WTC11 (cell line): ENCODE measurements around the gene KCTD2. TPM values are rescaled to one million over a fixed set of nuclear protein-coding genes. Genes with fewer than 3 reads are reported as not detected.

Experiments
- ATAC-seq: fragments of 200-7000 bp; cut with Tn5 transposase; 2 replicates; pipeline ENCODE4 v1.10.0; 2021; ENCODE audit warnings: mild to moderate bottlenecking, moderate library complexity
- CTCF ChIA-PET: fragments of 300-600 bp; sonication (Branson Sonifier 250); formaldehyde crosslinking; loops from one replicate; lab custom pipeline; 2021; ENCODE audit warnings: antibody characterized with exemption; lab: Charles Lee
- POLR2A ChIA-PET: fragments of 350-600 bp; sonication (Branson Sonifier 250); formaldehyde crosslinking; loops from one replicate; lab custom pipeline; 2021; ENCODE audit warnings: antibody characterized with exemption; lab: Charles Lee
- DNase-seq: peaks from one replicate; pipeline ENCODE4 v3.0.0; 2021; ENCODE audit warnings: low spot score
- H3K27ac Mint-ChIP-seq: 2 replicates; pipeline ENCODE4 v1.8.0; 2021; ENCODE audit warnings: mixed read lengths
- H3K27me3 Mint-ChIP-seq: 2 replicates; pipeline ENCODE4 v1.8.0; 2021; ENCODE audit warnings: low read depth, mild to moderate bottlenecking, moderate library complexity, mixed read lengths
- H3K36me3 Mint-ChIP-seq: 2 replicates; pipeline ENCODE4 v1.8.0; 2021; ENCODE audit warnings: mixed read lengths
- H3K4me1 Mint-ChIP-seq: 2 replicates; pipeline ENCODE4 v1.8.0; 2022; ENCODE audit warnings: mixed read lengths
- H3K4me3 Mint-ChIP-seq: 2 replicates; pipeline ENCODE4 v1.8.0; 2021; ENCODE audit warnings: mild to moderate bottlenecking, moderate library complexity, mixed read lengths
- H3K9me3 Mint-ChIP-seq: 2 replicates; pipeline ENCODE4 v1.8.0; 2021; ENCODE audit warnings: mixed read lengths
- ATF1 ChIP-seq: sonication (generic); formaldehyde crosslinking; IDR thresholded peaks from 2 replicates; pipeline ENCODE4 v1.8.1; 2023; ENCODE audit warnings: mild to moderate bottlenecking, moderate library complexity, missing genetic modification reagents
- ESRRA ChIP-seq: sonication (generic); formaldehyde crosslinking; IDR thresholded peaks from 2 replicates; pipeline ENCODE4 v1.8.1; 2022; ENCODE audit warnings: mild to moderate bottlenecking, missing genetic modification reagents, borderline replicate concordance
- JUN ChIP-seq: sonication (generic); formaldehyde crosslinking; IDR thresholded peaks from 2 replicates; pipeline ENCODE4 v1.8.0; 2023; ENCODE audit warnings: mild to moderate bottlenecking, missing genetic modification reagents
- NFATC4 ChIP-seq: fragments of 250-450 bp; sonication (Bioruptor Pico); IDR thresholded peaks from 2 replicates; pipeline ENCODE4 v1.9.0; 2021; ENCODE audit warnings: mild to moderate bottlenecking
- NFYB ChIP-seq: sonication (generic); formaldehyde crosslinking; conservative IDR thresholded peaks from 2 replicates; pipeline ENCODE4 v1.8.0; 2022; ENCODE audit warnings: low read depth, missing genetic modification reagents
- NR1H2 ChIP-seq: sonication (generic); formaldehyde crosslinking; IDR thresholded peaks from 2 replicates; pipeline ENCODE4 v1.9.0; 2021; ENCODE audit warnings: mild to moderate bottlenecking, moderate library complexity, missing genetic modification reagents
- PRRX2 ChIP-seq: fragments of 250-450 bp; sonication (Bioruptor Pico); IDR thresholded peaks from 2 replicates; pipeline ENCODE4 v1.8.0; 2021; ENCODE audit warnings: mild to moderate bottlenecking
- SMAD4 ChIP-seq: sonication (generic); formaldehyde crosslinking; IDR thresholded peaks from 2 replicates; pipeline ENCODE4 v1.8.0; 2022; ENCODE audit warnings: mild to moderate bottlenecking, missing genetic modification reagents
- ZBTB21 ChIP-seq: sonication (generic); formaldehyde crosslinking; IDR thresholded peaks from 2 replicates; pipeline ENCODE4 v1.8.1; 2023; ENCODE audit warnings: mild to moderate bottlenecking, missing genetic modification reagents, borderline replicate concordance
- ZNF138 ChIP-seq: sonication (generic); formaldehyde crosslinking; conservative IDR thresholded peaks from 2 replicates; pipeline ENCODE4 v1.8.1; 2022; ENCODE audit warnings: mild to moderate bottlenecking, moderate library complexity, missing genetic modification reagents
- ZNF423 ChIP-seq: fragments of 250-450 bp; sonication (Bioruptor Pico); IDR thresholded peaks from 2 replicates; pipeline ENCODE4 v2.1.2; 2022; ENCODE audit warnings: mild to moderate bottlenecking, moderate library complexity
- ZNF671 ChIP-seq: fragments of 250-450 bp; sonication (Bioruptor Pico); IDR thresholded peaks from 2 replicates; pipeline ENCODE4 v1.8.0; 2021; ENCODE audit warnings: mild to moderate bottlenecking
- total RNA-seq: library from RNA; stranded (reverse); gene quantifications from 3 replicates; pipeline ENCODE4 v1.2.3, GENCODE V29; 2021
- TF ChIP-seq, protein P1 (sequence below): fragments of 250-450 bp; sonication (Bioruptor Pico); IDR thresholded peaks from 2 replicates; pipeline ENCODE4 v1.9.0; 2021; ENCODE audit warnings: mild to moderate bottlenecking, borderline replicate concordance
- TF ChIP-seq, protein P2 (sequence below): sonication (generic); formaldehyde crosslinking; IDR thresholded peaks from 2 replicates; pipeline ENCODE4 v1.8.0; 2022; ENCODE audit warnings: mild to moderate bottlenecking, missing genetic modification reagents
- TF ChIP-seq, protein P3 (sequence below): sonication (generic); formaldehyde crosslinking; IDR thresholded peaks from 2 replicates; pipeline ENCODE4 v1.8.1; 2022; ENCODE audit warnings: mild to moderate bottlenecking, missing genetic modification reagents, moderate library complexity, borderline replicate concordance
- TF ChIP-seq, protein P4 (sequence below): sonication (generic); formaldehyde crosslinking; IDR thresholded peaks from 2 replicates; pipeline ENCODE4 v1.8.0; 2023; ENCODE audit warnings: missing genetic modification reagents, mild to moderate bottlenecking, borderline replicate concordance
- TF ChIP-seq, protein P5 (sequence below): fragments of 250-450 bp; sonication (Bioruptor Pico); IDR thresholded peaks from 2 replicates; pipeline ENCODE4 v1.9.0; 2021; ENCODE audit warnings: mild to moderate bottlenecking

KCTD2 gene
- total RNA-seq, 1 experiment from 2014 or later, result 31.3 TPM

DNA sequence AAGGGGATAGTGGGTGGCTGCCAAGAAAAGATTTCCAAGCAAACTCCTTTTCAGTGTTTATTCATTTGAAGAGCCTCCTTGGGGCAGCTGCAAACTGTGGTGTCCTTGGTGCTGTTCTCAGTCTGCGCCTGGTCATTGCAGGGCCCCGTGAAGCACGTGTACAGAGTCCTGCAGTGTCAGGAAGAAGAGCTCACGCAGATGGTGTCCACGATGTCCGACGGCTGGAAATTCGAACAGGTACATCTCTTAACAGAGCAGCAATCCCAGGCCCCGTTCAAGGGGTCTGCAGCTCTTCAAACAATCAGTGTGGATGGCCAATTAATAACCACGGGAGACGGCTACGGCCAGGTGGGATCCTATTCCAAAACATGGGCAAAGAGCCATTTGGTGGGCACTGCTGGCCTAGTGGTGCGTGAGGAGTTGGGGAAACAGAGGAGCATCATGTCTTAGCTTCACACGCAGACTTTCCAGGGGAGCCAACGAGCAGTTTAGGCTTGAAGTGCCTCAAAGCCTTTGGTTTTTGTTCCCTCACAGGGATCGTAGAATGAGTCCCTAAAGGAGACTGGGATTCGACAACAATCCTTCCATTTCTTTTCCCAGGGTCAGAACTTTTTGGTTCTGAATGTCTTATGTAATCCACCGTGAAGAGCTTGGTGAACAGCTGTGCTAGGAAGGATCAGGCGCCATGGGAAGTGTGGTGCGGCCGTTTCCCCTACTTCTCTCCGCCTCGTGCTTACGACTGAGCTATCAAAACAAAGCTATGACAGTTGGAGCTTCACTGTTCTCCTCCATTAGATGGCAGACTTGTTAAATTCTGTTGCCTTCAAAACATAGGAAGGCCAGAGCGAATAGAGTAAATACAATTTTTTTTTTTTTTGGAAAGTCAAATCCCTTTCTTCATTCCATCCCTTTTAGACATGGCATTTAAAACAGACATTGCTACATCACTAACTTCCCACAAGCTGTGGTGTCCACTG lies 12.6 kb downstream of the KCTD2 start (continued):
- no peak for TF ChIP-seq ESRRA (CRISPR knock-in tag)

DNA sequence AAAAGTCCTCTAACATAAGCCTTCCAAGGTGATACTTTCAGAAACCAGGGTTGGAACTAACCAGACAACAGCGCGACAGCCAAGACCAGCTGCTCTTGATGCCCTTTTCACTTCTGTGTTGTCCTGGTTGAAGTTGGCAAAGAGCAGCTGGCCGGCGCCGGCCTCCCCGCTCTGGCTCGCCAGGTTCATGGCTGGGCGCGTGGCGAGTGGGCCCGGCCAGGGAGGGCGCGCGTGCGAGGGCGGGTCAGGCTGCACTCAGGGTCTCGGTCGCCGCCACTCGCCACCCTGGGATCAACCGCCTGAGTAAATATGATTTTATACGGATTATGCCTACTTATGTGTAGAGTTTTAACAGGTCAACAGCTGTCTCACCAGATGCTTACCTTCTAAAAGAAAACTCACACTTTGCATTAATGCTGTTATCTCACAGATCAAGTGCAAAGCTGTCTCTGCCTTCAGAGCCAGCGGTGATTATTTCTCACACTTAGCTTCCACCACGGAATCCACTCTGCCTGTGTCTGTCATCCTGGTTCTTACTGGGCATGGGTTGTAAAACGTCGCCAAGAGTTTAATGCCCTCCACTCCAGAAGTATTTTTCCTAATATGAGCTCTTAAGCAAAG lies 13.5 kb downstream of the KCTD2 start:
- no peaks in the 10 kb centered on the region for H3K9me3 Mint-ChIP-seq
- POLR2A ChIA-PET, result interaction anchor here (1.3 kb wide), 1 partner anchor 48 kb away, joined by 3 read pairs; the partner anchor contains the start of gene MRPL58
- no peak for TF ChIP-seq ZNF138 (CRISPR knock-in tag)
- TF ChIP-seq, all 79 proteins: peak for 0
- H3K27me3 Mint-ChIP-seq, result no peaks in the 10 kb centered on the region
- ATAC-seq (no peak), DNase-seq (no peak)
- no peak overlapping the region for H3K4me3 Mint-ChIP-seq
- 0 out of 2 replicates have a peak overlapping the region, but pooled peaks have one; percentile 12 for H3K27ac Mint-ChIP-seq
- CTCF ChIA-PET, result interaction anchor here (0.5 to 3.1 kb wide), 22 partner anchors 9 to 210 kb away, joined by 3 to 13 read pairs (median 6); partner anchors contain the start of genes ARMC7, MIF4GD, NT5C and SLC16A5
- H3K4me1 Mint-ChIP-seq, result no peaks in the 10 kb centered on the region
- peaks cover 67% of the 10 kb centered on the region for H3K36me3 Mint-ChIP-seq

DNA sequence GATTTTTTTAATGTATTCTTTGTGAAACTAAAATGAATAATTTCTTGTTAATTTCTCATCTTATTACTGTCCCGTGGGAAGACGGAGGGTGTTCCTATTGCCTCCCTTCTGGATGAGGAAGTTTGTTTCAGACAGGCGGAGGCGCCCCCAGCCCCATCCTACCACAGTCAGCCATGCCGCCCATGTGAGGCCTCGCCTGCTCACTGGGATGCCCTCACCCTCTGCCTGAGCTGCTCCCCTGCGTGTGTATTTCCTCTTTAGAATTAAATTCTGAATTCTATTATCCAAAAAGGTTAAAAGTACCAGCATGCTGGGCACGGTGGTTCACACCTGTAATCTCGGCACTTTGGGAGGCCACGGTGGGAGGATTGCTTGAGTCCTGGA lies 14.0 kb downstream of the KCTD2 start:
- DNase-seq (no peak), ATAC-seq (no peak)
- no peaks in the 10 kb centered on the region for H3K4me1 Mint-ChIP-seq
- CTCF ChIA-PET, result interaction anchor here (1.0 to 3.1 kb wide), 9 partner anchors 9 to 53 kb away, joined by 3 to 13 read pairs (median 9); partner anchors contain the start of gene ARMC7
- POLR2A ChIA-PET, result interaction anchor here (1.3 kb wide), 1 partner anchor 48 kb away, joined by 3 read pairs; the partner anchor contains the start of gene MRPL58
- H3K4me3 Mint-ChIP-seq, result no peak overlapping the region
- no peaks in the 10 kb centered on the region for H3K27me3 Mint-ChIP-seq
- H3K9me3 Mint-ChIP-seq, result no peaks in the 10 kb centered on the region
- no peak overlapping the region for H3K27ac Mint-ChIP-seq
- H3K36me3 Mint-ChIP-seq, result peaks cover 63% of the 10 kb centered on the region
- no peak for TF ChIP-seq PRRX2 (CRISPR knock-in tag)
- TF ChIP-seq, protein P1, sequence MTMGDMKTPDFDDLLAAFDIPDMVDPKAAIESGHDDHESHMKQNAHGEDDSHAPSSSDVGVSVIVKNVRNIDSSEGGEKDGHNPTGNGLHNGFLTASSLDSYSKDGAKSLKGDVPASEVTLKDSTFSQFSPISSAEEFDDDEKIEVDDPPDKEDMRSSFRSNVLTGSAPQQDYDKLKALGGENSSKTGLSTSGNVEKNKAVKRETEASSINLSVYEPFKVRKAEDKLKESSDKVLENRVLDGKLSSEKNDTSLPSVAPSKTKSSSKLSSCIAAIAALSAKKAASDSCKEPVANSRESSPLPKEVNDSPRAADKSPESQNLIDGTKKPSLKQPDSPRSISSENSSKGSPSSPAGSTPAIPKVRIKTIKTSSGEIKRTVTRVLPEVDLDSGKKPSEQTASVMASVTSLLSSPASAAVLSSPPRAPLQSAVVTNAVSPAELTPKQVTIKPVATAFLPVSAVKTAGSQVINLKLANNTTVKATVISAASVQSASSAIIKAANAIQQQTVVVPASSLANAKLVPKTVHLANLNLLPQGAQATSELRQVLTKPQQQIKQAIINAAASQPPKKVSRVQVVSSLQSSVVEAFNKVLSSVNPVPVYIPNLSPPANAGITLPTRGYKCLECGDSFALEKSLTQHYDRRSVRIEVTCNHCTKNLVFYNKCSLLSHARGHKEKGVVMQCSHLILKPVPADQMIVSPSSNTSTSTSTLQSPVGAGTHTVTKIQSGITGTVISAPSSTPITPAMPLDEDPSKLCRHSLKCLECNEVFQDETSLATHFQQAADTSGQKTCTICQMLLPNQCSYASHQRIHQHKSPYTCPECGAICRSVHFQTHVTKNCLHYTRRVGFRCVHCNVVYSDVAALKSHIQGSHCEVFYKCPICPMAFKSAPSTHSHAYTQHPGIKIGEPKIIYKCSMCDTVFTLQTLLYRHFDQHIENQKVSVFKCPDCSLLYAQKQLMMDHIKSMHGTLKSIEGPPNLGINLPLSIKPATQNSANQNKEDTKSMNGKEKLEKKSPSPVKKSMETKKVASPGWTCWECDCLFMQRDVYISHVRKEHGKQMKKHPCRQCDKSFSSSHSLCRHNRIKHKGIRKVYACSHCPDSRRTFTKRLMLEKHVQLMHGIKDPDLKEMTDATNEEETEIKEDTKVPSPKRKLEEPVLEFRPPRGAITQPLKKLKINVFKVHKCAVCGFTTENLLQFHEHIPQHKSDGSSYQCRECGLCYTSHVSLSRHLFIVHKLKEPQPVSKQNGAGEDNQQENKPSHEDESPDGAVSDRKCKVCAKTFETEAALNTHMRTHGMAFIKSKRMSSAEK (CRISPR knock-in tag), result no peak
- TF ChIP-seq, protein P2, sequence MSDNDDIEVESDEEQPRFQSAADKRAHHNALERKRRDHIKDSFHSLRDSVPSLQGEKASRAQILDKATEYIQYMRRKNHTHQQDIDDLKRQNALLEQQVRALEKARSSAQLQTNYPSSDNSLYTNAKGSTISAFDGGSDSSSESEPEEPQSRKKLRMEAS, result no peak
- TF ChIP-seq, protein P3, sequence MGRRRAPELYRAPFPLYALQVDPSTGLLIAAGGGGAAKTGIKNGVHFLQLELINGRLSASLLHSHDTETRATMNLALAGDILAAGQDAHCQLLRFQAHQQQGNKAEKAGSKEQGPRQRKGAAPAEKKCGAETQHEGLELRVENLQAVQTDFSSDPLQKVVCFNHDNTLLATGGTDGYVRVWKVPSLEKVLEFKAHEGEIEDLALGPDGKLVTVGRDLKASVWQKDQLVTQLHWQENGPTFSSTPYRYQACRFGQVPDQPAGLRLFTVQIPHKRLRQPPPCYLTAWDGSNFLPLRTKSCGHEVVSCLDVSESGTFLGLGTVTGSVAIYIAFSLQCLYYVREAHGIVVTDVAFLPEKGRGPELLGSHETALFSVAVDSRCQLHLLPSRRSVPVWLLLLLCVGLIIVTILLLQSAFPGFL (CRISPR knock-in tag), result no peak
- TF ChIP-seq NFYB, result no peak
- TF ChIP-seq SMAD4 (CRISPR knock-in tag), result no peak
- TF ChIP-seq ATF1 (CRISPR knock-in tag), result no peak
- TF ChIP-seq JUN (CRISPR knock-in tag), result no peak
- no peak for TF ChIP-seq NFATC4 (CRISPR knock-in tag)
- no peak for TF ChIP-seq ZNF423 (CRISPR knock-in tag)
- TF ChIP-seq, protein P4, sequence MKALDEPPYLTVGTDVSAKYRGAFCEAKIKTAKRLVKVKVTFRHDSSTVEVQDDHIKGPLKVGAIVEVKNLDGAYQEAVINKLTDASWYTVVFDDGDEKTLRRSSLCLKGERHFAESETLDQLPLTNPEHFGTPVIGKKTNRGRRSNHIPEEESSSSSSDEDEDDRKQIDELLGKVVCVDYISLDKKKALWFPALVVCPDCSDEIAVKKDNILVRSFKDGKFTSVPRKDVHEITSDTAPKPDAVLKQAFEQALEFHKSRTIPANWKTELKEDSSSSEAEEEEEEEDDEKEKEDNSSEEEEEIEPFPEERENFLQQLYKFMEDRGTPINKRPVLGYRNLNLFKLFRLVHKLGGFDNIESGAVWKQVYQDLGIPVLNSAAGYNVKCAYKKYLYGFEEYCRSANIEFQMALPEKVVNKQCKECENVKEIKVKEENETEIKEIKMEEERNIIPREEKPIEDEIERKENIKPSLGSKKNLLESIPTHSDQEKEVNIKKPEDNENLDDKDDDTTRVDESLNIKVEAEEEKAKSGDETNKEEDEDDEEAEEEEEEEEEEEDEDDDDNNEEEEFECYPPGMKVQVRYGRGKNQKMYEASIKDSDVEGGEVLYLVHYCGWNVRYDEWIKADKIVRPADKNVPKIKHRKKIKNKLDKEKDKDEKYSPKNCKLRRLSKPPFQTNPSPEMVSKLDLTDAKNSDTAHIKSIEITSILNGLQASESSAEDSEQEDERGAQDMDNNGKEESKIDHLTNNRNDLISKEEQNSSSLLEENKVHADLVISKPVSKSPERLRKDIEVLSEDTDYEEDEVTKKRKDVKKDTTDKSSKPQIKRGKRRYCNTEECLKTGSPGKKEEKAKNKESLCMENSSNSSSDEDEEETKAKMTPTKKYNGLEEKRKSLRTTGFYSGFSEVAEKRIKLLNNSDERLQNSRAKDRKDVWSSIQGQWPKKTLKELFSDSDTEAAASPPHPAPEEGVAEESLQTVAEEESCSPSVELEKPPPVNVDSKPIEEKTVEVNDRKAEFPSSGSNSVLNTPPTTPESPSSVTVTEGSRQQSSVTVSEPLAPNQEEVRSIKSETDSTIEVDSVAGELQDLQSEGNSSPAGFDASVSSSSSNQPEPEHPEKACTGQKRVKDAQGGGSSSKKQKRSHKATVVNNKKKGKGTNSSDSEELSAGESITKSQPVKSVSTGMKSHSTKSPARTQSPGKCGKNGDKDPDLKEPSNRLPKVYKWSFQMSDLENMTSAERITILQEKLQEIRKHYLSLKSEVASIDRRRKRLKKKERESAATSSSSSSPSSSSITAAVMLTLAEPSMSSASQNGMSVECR, result no peak
- no peak for TF ChIP-seq ZNF671 (CRISPR knock-in tag)
- no peak for TF ChIP-seq NR1H2 (CRISPR knock-in tag)
- no peak for TF ChIP-seq ZBTB21 (CRISPR knock-in tag)
- TF ChIP-seq, protein P5, sequence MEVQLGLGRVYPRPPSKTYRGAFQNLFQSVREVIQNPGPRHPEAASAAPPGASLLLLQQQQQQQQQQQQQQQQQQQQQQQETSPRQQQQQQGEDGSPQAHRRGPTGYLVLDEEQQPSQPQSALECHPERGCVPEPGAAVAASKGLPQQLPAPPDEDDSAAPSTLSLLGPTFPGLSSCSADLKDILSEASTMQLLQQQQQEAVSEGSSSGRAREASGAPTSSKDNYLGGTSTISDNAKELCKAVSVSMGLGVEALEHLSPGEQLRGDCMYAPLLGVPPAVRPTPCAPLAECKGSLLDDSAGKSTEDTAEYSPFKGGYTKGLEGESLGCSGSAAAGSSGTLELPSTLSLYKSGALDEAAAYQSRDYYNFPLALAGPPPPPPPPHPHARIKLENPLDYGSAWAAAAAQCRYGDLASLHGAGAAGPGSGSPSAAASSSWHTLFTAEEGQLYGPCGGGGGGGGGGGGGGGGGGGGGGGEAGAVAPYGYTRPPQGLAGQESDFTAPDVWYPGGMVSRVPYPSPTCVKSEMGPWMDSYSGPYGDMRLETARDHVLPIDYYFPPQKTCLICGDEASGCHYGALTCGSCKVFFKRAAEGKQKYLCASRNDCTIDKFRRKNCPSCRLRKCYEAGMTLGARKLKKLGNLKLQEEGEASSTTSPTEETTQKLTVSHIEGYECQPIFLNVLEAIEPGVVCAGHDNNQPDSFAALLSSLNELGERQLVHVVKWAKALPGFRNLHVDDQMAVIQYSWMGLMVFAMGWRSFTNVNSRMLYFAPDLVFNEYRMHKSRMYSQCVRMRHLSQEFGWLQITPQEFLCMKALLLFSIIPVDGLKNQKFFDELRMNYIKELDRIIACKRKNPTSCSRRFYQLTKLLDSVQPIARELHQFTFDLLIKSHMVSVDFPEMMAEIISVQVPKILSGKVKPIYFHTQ (CRISPR knock-in tag), result no peak
